GM21786 (cell line): ENCODE results near the gene LYST.

ENCODE experiments used
- ATAC-seq: cut with Tn5 transposase; IDR thresholded peaks from one replicate; pipeline ENCODE4 v1.9.1; 2021; ENCODE audit not compliant: unreplicated experiment

LYST gene

DNA sequence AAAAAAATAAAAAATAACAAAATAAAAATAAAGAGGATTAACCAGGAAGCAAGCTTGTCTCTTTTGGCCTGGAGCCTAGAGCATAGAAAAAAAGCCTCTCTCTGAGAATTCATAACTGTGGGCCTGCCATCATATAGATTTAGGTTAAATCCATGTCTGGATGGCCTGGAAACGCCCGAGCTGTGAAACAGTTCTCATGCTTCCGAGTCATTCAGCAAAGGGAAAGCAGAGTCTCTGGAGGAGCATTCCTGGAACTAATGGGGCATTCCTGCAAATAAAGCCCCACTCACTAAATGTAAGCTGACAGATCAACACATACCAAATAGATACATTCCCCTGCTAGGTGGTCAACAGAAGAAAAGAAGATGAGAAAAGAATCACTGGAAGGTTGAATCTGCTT, 141.3 kb downstream of the LYST start:
- no peak for ATAC-seq

DNA sequence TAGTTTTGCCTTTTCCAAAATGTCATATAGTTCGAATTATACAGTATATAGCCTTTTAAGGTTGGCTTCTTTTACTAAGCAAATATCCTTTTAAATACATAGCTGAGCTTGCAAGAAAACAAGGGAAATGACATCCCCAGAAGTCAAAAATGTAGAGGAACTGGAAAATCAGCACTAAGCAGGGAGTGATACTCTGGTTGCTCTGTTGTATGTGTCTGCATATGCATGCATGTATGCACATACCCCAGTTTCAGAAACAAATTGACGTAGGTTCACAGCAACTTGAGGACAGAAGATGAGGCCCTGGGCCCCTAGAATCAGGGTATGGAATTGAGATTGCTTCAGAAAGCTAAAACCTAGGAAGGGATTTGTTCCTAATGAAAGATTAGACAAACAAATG, 142.0 kb downstream of the LYST start:
- no peak for ATAC-seq

- no peak for ATAC-seq
Observed at GRCh38 chr1:235722858-235723257, 143.8 kb downstream of the LYST start.

DNA sequence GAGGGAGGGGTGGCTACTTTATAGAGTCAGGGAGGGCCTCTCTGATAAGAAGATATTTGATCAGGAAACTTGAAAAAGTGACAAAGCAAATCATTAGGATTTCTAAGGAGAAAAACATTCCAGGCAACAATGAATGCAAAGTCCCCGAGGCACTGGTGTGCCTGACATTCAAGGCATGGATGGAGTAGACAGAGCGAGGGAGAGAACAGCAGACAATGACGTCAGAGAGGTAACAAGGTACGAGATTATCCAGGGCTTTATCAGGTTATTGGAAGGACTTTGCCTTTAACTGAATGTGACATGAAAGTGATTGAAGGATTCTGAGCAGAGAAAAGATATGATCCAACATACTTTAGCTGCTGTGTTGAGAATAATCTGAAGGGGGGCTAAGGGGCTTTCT, 144.7 kb downstream of the LYST start:
- ATAC-seq: no peak

GRCh38 chr1:235720544-235720943, 146.2 kb downstream of the LYST start:
- no peak for ATAC-seq

DNA sequence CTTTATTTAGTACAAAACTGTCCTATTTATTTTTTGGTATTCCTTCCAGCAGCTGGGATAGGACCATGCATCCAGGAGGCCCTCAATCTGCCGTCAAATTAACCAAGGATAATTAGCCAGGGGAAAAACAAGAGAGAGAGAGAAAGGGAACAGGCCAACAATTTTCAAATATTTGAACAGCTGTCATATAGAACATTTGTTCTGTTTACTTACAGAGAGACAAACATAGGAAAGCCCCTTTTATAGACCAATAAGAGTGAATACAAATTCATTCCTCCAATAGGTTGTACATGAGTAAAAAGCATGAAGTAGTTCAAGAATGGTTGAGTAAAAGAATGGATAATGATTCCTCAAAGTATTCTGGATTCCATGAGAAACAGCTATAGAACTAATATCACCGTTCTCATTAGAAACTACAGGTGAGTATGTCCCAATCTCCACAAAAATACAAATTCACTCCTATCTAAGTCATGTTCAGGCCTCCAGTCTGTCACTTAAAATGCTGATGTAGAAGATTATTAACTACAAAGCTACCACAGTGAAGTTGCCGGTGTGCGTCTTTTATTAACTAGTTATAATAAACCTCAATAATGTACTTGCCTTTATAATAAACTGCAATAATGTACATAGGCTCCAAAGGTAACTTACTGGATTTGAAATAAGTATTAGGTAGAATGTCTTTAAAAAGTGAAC, 152.4 kb downstream of the LYST start:
- no peak for ATAC-seq

DNA sequence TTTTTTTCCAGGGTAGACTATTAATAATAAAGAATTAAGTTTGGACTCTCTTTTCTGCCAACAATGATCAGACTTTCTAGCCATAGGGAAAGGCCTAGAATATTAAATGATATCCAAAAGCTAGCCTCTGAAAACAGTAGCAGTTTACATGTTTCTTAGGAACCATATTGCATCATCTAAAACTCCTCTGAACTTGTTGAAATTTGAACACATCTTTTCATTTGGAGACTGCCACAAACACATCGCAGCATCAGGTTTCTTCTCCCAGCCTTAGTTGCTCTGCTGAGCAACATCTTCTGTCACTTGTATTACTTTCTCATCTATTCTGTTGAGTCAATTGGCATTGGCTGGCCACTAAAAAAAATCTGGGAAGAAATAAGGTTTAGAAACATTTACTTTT, 153.9 kb downstream of the LYST start:
- no peak for ATAC-seq

- no peak for ATAC-seq
Observed at GRCh38 chr1:235710687-235711086, 156.0 kb downstream of the LYST start.

DNA sequence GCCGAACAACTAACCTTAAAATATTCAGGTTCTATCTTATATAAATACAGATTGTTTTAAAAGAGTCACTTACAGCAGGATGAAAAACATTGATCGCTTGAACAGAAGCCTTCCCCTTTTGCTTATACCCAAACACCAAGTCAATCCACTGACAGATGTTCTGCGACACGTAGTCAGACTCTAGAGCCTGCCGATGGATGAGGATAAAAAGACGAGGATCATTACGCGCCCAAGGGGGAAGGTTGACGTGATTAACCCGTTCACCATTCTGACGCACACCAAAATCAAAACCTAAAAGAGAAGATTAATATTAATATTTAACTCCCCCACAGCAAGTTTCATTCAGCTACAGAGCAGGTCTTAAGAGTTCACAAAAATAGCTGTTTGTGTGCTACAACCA, 157.7 kb downstream of the LYST start:
- ATAC-seq: no peak

DNA sequence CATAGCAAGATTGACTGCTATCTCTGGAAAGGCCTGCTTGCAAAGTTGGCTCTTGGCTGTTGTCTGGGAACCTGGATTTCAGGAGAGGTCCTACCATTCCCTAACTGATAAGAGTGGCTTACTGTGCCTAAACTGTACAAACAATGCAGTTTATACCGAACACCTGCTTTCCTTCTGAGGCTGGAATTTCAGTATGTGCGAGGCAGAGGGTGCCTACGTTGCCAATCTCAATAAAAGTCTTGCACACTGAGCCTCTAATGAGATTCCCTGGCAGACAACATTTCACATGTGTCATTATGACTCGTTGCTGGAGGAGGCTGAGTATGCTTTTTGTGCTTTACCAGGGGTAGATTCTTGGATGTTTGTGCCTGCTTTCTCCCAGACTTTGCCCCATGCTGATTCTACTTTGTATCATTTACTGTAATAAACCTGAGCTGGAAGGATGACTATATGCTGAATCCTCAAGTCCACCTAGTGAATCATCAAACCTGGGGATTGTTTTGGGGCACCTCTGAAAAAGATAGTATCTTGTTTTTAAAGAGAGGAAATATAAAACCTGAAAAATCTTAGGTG, 158.2 kb downstream of the LYST start:
- ATAC-seq: no peak

- no peak for ATAC-seq
Observed at GRCh38 chr1:235703506-235703905, 163.2 kb downstream of the LYST start.

- no peak for ATAC-seq
Observed at GRCh38 chr1:235702412-235702811, 164.3 kb downstream of the LYST start.

DNA sequence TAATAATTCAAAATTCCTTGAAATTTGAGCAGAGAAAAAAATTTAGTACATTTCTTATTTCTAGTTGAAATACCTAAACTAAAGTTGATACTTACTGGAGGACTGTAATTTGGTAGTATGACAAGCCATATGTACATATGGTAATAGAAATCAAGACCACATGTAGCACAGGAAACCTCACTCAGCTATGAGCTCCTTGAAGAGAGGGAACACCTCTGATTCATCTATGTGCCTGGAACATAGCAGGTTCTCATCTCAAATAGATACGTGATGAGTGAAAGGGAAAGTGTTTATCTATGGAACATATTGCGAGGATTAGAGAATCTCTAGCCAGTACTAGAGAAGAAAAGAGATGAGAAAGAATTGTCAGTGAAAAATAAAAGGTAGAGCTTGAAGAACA, 169.2 kb downstream of the LYST start:
- no peak for ATAC-seq

- ATAC-seq: no peak
Observed at GRCh38 chr1:235689356-235689755, 177.3 kb downstream of the LYST start.

- ATAC-seq: no peak
Observed at GRCh38 chr1:235688096-235688495, 178.6 kb downstream of the LYST start.

- ATAC-seq: no peak
Observed at GRCh38 chr1:235683653-235684052, 183.1 kb downstream of the LYST start.

- no peak for ATAC-seq
Observed at GRCh38 chr1:235682216-235682615, 184.5 kb downstream of the LYST start.

GRCh38 chr1:235679644-235680043, 187.1 kb downstream of the LYST start:
- no peak for ATAC-seq

DNA sequence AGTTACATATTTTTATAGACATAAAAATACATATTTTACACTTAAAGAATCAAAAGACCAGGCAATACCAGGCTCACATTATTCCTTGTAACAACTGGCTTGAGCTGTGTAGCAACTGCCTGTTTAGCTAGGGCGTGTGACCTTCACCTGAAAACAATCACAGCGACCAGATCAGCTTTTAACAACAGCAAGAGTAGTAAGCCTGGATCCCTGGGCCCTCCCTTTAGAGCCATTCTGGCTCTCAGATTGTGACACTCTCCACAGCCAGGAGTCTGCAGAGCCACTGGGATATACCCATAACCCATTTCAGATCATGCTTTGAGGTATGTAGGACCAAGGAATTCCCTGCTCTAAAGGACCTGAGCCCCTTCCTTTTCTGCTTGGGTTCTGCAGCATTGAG, 187.7 kb downstream of the LYST start:
- ATAC-seq: no peak

- no peak for ATAC-seq
Observed at GRCh38 chr1:235675152-235675890, 191.4 kb downstream of the LYST start.

DNA sequence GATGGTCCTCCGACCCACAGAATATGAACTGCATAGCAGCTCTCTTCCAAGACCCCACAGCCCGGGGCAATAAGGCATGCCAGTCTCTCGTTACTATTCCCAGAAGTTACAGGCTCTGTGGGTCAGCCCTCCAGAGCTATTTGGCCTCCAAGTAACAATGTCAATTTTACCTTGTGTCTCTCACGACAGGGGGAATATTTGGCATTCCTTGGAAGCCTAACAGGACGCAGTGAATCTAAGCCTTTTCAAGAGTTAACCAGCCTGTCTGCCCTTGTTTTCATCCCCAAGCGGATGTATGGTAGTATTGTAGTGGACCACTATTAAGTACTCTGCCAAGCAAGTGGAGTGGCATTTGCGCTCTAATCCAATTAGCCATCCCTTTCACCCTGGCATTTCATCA, 192.7 kb downstream of the LYST start:
- ATAC-seq: no peak

- no peak for ATAC-seq
Observed at GRCh38 chr1:235671992-235672391, 194.7 kb downstream of the LYST start.
